K562 (cell line): ENCODE measurements around the gene AMDHD2.

Experiments used
- HLTF ChIP-seq: fragments of 450-650 bp; IDR thresholded peaks from 2 replicates; pipeline ENCODE4 v1.6.1; 2016
- KLF1 ChIP-seq: fragments of 450-650 bp; IDR thresholded peaks from 2 replicates; pipeline ENCODE4 v1.6.1; 2016; ENCODE audit warnings: missing genetic modification characterization, missing compliant biosample characterization
- KLF16 ChIP-seq: IDR thresholded peaks from 2 replicates; pipeline ENCODE4 v1.6.1; 2016; ENCODE audit warnings: antibody characterized with exemption
- PHF8 ChIP-seq: fragments of 200-600 bp; sonication (generic); IDR thresholded peaks from 2 replicates; pipeline ENCODE4 v1.6.1; 2012; ENCODE audit warnings: mixed run types, mild to moderate bottlenecking, inconsistent platforms, low read length, moderate library complexity, borderline replicate concordance
- POLR2A ChIP-seq: fragments of 450-650 bp; conservative IDR thresholded peaks from 2 replicates; pipeline ENCODE4 v1.6.1; 2016
- PYGO2 ChIP-seq: fragments of 450-650 bp; IDR thresholded peaks from 2 replicates; pipeline ENCODE4 v1.6.1; 2016; ENCODE audit warnings: mild to moderate bottlenecking, missing genetic modification characterization, moderate library complexity, missing compliant biosample characterization
- SMC3 ChIP-seq: conservative IDR thresholded peaks from 2 replicates; pipeline ENCODE4 v1.6.1; 2011; ENCODE audit warnings: low read depth, low read length, improper control_type of control experiment; ENCODE audit not compliant: insufficient read depth
- SP1 ChIP-seq: sonication (generic); formaldehyde crosslinking; IDR thresholded peaks from 2 replicates; pipeline ENCODE4 v1.8.1; 2022; ENCODE audit warnings: mild to moderate bottlenecking, missing genetic modification reagents
- ZKSCAN1 ChIP-seq: fragments of 150-350 bp; IDR thresholded peaks from 2 replicates; pipeline ENCODE4 v1.6.1; 2016; ENCODE audit warnings: low read depth, low read length
- ZNF316 ChIP-seq: fragments of 450-650 bp; IDR thresholded peaks from 2 replicates; pipeline ENCODE4 v1.6.1; 2016
- ZNF395 ChIP-seq: fragments of 200-800 bp; sonication (Bioruptor generic); IDR thresholded peaks from 2 replicates; pipeline ENCODE4 v1.6.1; 2017; ENCODE audit warnings: missing genetic modification characterization, missing compliant biosample characterization
- ZNF644 ChIP-seq: fragments of 200-800 bp; sonication (Bioruptor generic); IDR thresholded peaks from 2 replicates; pipeline ENCODE4 v1.6.1; 2016; ENCODE audit warnings: low read depth, missing genetic modification characterization, missing compliant biosample characterization
- TF ChIP-seq, protein P1 (sequence below), 3 experiments: IDR thresholded peaks in 2 of 3; conservative IDR thresholded peaks in 1 of 3; 2 replicates each; pipeline ENCODE4 v1.5.1; 2011 to 2012; ENCODE audit warnings: low read length in 3 of 3, mild to moderate bottlenecking in 3 of 3, control low read depth in 2 of 3, improper control_type of control experiment in 1 of 3, inconsistent platforms in 1 of 3, low read depth in 1 of 3, mixed read lengths in 1 of 3, moderate library complexity in 1 of 3; ENCODE audit not compliant: insufficient read depth in 2 of 3

GRCh38 chr16:2529061-2529931 lies 9.1 kb downstream of the AMDHD2 start:
- TF ChIP-seq, protein P1, sequence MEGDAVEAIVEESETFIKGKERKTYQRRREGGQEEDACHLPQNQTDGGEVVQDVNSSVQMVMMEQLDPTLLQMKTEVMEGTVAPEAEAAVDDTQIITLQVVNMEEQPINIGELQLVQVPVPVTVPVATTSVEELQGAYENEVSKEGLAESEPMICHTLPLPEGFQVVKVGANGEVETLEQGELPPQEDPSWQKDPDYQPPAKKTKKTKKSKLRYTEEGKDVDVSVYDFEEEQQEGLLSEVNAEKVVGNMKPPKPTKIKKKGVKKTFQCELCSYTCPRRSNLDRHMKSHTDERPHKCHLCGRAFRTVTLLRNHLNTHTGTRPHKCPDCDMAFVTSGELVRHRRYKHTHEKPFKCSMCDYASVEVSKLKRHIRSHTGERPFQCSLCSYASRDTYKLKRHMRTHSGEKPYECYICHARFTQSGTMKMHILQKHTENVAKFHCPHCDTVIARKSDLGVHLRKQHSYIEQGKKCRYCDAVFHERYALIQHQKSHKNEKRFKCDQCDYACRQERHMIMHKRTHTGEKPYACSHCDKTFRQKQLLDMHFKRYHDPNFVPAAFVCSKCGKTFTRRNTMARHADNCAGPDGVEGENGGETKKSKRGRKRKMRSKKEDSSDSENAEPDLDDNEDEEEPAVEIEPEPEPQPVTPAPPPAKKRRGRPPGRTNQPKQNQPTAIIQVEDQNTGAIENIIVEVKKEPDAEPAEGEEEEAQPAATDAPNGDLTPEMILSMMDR (IDR thresholded peaks at IDR 0.05 in 2 of 3, conservative IDR thresholded peaks at IDR 0.05 in 1 of 3; ENCODE audit: insufficient read depth in 2 of 3, low read depth in 1 of 3, low read length in 3 of 3): no peak
- TF ChIP-seq ZNF644 (tag): no peak
- TF ChIP-seq SP1 (CRISPR knock-in tag): no peak
- no peak for TF ChIP-seq ZNF316
- no peak for TF ChIP-seq POLR2A
- no peak for TF ChIP-seq PYGO2 (tag)
- TF ChIP-seq ZKSCAN1: no peak
- TF ChIP-seq KLF1 (tag): no peak
- TF ChIP-seq PHF8: no peak
- TF ChIP-seq ZNF395 (CRISPR knock-in tag): no peak
- TF ChIP-seq HLTF: no peak
- no peak for TF ChIP-seq KLF16
- no peak for TF ChIP-seq SMC3
